HepG2 (cell line): ENCODE data around the gene OSBPL2. TPM values are rescaled to one million over a fixed set of nuclear protein-coding genes. Genes with fewer than 3 reads are reported as not detected.

Source experiments
- BRD4 ChIP-seq: sonication (generic); formaldehyde crosslinking; IDR thresholded peaks from 2 replicates; pipeline ENCODE4 v1.4.0; 2020; ENCODE audit warnings: missing genetic modification reagents
- CC2D1A ChIP-seq: sonication (generic); formaldehyde crosslinking; IDR thresholded peaks from 2 replicates; pipeline ENCODE4 v1.8.1; 2023; ENCODE audit warnings: mild to moderate bottlenecking, missing genetic modification reagents
- EP300 ChIP-seq, 3 experiments: sonication (generic) in 1 of 3; formaldehyde crosslinking in 1 of 3; IDR thresholded peaks; 2 replicates each; pipeline versions ENCODE4 v1.5.1 to v1.6.1; 2011 to 2020; ENCODE audit warnings: low read depth in 2 of 3, low read length in 2 of 3, borderline replicate concordance in 1 of 3, improper control_type of control experiment in 1 of 3, mild to moderate bottlenecking in 1 of 3, missing genetic modification reagents in 1 of 3, moderate library complexity in 1 of 3
- FOSL2 ChIP-seq: sonication (generic); formaldehyde crosslinking; IDR thresholded peaks from 2 replicates; pipeline ENCODE4 v1.4.0; 2020; ENCODE audit warnings: missing genetic modification reagents
- FOXK2 ChIP-seq: fragments of 450-650 bp; IDR thresholded peaks from 2 replicates; pipeline ENCODE4 v1.6.1; 2016
- HNRNPL ChIP-seq: fragments of 200-400 bp; formaldehyde crosslinking; IDR thresholded peaks from 2 replicates; pipeline ENCODE4 v1.6.1; 2017; ENCODE audit warnings: mild to moderate bottlenecking, low read depth, low read length
- KDM2A ChIP-seq: sonication (generic); formaldehyde crosslinking; IDR thresholded peaks from 2 replicates; pipeline ENCODE4 v1.4.0; 2020; ENCODE audit warnings: low read depth, missing genetic modification reagents, borderline replicate concordance
- NR2F6 ChIP-seq, 2 experiments: IDR thresholded peaks; 2 replicates each; pipeline ENCODE4 v1.6.1; 2016; ENCODE audit warnings: antibody characterized with exemption in 1 of 2, mild to moderate bottlenecking in 1 of 2
- NRL ChIP-seq: sonication (generic); formaldehyde crosslinking; IDR thresholded peaks from 2 replicates; pipeline ENCODE4 v1.5.0; 2020; ENCODE audit warnings: missing genetic modification reagents, mild to moderate bottlenecking, moderate library complexity, borderline replicate concordance
- RAD21 ChIP-seq: fragments of 450-650 bp; formaldehyde crosslinking; IDR thresholded peaks from 2 replicates; pipeline ENCODE4 v1.5.0; 2020; ENCODE audit warnings: mild to moderate bottlenecking
- SIN3B ChIP-seq: fragments of 150-350 bp; IDR thresholded peaks from 2 replicates; pipeline ENCODE4 v1.6.1; 2014; ENCODE audit warnings: low read length
- ZBTB33 ChIP-seq: sonication (generic); formaldehyde crosslinking; IDR thresholded peaks from 2 replicates; pipeline ENCODE4 v1.4.0; 2020; ENCODE audit warnings: missing genetic modification reagents
- ZNF124 ChIP-seq: sonication (generic); formaldehyde crosslinking; IDR thresholded peaks from 2 replicates; pipeline ENCODE4 v1.4.0; 2020; ENCODE audit warnings: missing genetic modification reagents
- ZNF710 ChIP-seq: sonication (generic); formaldehyde crosslinking; IDR thresholded peaks from 2 replicates; pipeline ENCODE4 v1.5.0; 2020; ENCODE audit warnings: mild to moderate bottlenecking, missing genetic modification reagents, borderline replicate concordance
- ZNF777 ChIP-seq: sonication (generic); formaldehyde crosslinking; IDR thresholded peaks from 2 replicates; pipeline ENCODE4 v1.4.0; 2020; ENCODE audit warnings: missing genetic modification reagents
- polyA plus RNA-seq, 8 experiments: library from polyadenylated mRNA; depleted of rRNA in 3 of 8; stranded (reverse) in 7 of 8; unstranded in 1 of 8; fragments of >200 nt; fragmentation: Illumina TruSeq in 4 of 8; extraction: Trizol in 4 of 8; gene quantifications; 2 replicates each; pipeline versions ENCODE4 v1.2.1 to v1.2.3, GENCODE V29; 2011 to 2016; ENCODE audit warnings: low read depth in 4 of 8, missing spikeins in 1 of 8, mixed read lengths in 1 of 8; ENCODE audit not compliant: insufficient read depth in 1 of 8
- total RNA-seq, 5 experiments: library from RNA; depleted of rRNA; stranded (reverse); fragments of >200 nt; fragmentation: Illumina TruSeq; extraction: Trizol; gene quantifications; 2 replicates each; pipeline ENCODE4 v1.2.3, GENCODE V29; 2016; ENCODE audit warnings: low read depth in 1 of 5
- TF ChIP-seq, protein P1 (sequence below): sonication (generic); formaldehyde crosslinking; IDR thresholded peaks from 2 replicates; pipeline ENCODE4 v1.5.0; 2020; ENCODE audit warnings: mild to moderate bottlenecking, missing genetic modification reagents
- TF ChIP-seq, protein P2 (sequence below): IDR thresholded peaks from 2 replicates; pipeline ENCODE4 v1.6.1; 2018; ENCODE audit warnings: missing genetic modification reagents, mild to moderate bottlenecking, missing compliant biosample characterization
- TF ChIP-seq, protein P3 (sequence below): sonication (generic); formaldehyde crosslinking; IDR thresholded peaks from 2 replicates; pipeline ENCODE4 v1.8.0; 2022; ENCODE audit warnings: mild to moderate bottlenecking, missing genetic modification reagents, borderline replicate concordance

Gene OSBPL2
- total and polyA plus RNA-seq, 2 of the 13 experiments (the other 11 are each of a cell fraction or from before 2014, with no cell fraction given), result 18.5 to 37.4 TPM

- TF ChIP-seq EP300 (IDR thresholded peaks at IDR 0.05; ENCODE audit: low read depth in 2 of 2, low read length in 2 of 2) (no peak), EP300 (CRISPR knock-in tag; IDR thresholded peaks at IDR 0.05; ENCODE audit: borderline replicate concordance) (0 out of 2 replicates have a peak, but pooled peaks have one; percentile 24), NR2F6 (IDR thresholded peaks at IDR 0.05) (no peak), NR2F6 (CRISPR knock-in tag; IDR thresholded peaks at IDR 0.05) (peak; percentile 32; the same call in 1 of the 2 replicates), CC2D1A (CRISPR knock-in tag) (no peak), ZNF124 (CRISPR knock-in tag) (no peak), FOXK2 (no peak), ZNF710 (CRISPR knock-in tag) (0 out of 2 replicates have a peak, but pooled peaks have one; percentile 19), ZNF777 (CRISPR knock-in tag) (peak; percentile 30; the same call in 1 of the 2 replicates), BRD4 (CRISPR knock-in tag) (peak; percentile 66), RAD21 (CRISPR knock-in tag) (peak; percentile 71), SIN3B (no peak), KDM2A (CRISPR knock-in tag) (peak; percentile 50; the same call in 1 of the 2 replicates), FOSL2 (CRISPR knock-in tag) (peak; percentile 29; the same call in 1 of the 2 replicates), ZBTB33 (0 out of 2 replicates have a peak, but pooled peaks have one; percentile 32), HNRNPL (peak; percentile 64; the same call in 1 of the 2 replicates), NRL (CRISPR knock-in tag) (peak; percentile 56)
- TF ChIP-seq, protein P1, sequence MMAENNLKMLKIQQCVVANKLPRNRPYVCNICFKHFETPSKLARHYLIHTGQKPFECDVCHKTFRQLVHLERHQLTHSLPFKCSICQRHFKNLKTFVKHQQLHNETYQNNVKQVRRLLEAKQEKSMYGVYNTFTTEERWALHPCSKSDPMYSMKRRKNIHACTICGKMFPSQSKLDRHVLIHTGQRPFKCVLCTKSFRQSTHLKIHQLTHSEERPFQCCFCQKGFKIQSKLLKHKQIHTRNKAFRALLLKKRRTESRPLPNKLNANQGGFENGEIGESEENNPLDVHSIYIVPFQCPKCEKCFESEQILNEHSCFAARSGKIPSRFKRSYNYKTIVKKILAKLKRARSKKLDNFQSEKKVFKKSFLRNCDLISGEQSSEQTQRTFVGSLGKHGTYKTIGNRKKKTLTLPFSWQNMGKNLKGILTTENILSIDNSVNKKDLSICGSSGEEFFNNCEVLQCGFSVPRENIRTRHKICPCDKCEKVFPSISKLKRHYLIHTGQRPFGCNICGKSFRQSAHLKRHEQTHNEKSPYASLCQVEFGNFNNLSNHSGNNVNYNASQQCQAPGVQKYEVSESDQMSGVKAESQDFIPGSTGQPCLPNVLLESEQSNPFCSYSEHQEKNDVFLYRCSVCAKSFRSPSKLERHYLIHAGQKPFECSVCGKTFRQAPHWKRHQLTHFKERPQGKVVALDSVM, result peak; percentile 40; the same call in 1 of the 2 replicates
- TF ChIP-seq, protein P2, sequence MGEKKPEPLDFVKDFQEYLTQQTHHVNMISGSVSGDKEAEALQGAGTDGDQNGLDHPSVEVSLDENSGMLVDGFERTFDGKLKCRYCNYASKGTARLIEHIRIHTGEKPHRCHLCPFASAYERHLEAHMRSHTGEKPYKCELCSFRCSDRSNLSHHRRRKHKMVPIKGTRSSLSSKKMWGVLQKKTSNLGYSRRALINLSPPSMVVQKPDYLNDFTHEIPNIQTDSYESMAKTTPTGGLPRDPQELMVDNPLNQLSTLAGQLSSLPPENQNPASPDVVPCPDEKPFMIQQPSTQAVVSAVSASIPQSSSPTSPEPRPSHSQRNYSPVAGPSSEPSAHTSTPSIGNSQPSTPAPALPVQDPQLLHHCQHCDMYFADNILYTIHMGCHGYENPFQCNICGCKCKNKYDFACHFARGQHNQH, result 0 out of 2 replicates have a peak, but pooled peaks have one; percentile 34
- TF ChIP-seq, protein P3, sequence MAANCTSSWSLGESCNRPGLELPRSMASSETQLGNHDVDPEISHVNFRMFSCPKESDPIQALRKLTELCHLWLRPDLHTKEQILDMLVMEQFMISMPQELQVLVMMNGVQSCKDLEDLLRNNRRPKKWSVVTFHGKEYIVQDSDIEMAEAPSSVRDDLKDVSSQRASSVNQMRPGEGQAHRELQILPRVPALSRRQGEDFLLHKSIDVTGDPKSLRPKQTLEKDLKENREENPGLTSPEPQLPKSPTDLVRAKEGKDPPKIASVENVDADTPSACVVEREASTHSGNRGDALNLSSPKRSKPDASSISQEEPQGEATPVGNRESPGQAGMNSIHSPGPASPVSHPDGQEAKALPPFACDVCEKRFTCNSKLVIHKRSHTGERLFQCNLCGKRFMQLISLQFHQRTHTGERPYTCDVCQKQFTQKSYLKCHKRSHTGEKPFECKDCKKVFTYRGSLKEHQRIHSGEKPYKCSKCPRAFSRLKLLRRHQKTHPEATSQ (CRISPR knock-in tag), result no peak
These were observed 29.2 kb upstream of the OSBPL2 start (continued) for GRCh38 chr20:62208795-62209755.
